GM18909 (cell line): ENCODE results near the gene EPHA1.
"Not testable (repeated sequence)": the region's sequence is repeated elsewhere in the genome, so short reads cannot be mapped to it uniquely, and the experiment has no call there.

Experiments
- ATAC-seq: cut with Tn5 transposase; IDR thresholded peaks from one replicate; pipeline ENCODE4 v1.9.1; 2021; ENCODE audit warnings: mild to moderate bottlenecking; ENCODE audit not compliant: unreplicated experiment, poor library complexity

The EPHA1 gene

GRCh38 chr7:143406002-143406357 is 2.7 kb downstream of the EPHA1 start:
- ATAC-seq, result no peak

- ATAC-seq, result no peak
Observed at GRCh38 chr7:143405173-143406001, 3.3 kb downstream of the EPHA1 start.

GRCh38 chr7:143402233-143402632 is 6.4 kb downstream of the EPHA1 start:
- not testable (repeated sequence) for ATAC-seq

GRCh38 chr7:143401265-143401664 is 7.4 kb downstream of the EPHA1 start:
- ATAC-seq, result no peak

- ATAC-seq, result no peak
Observed at GRCh38 chr7:143399642-143400041, 9.0 kb downstream of the EPHA1 start.

- ATAC-seq, result no peak
Observed at GRCh38 chr7:143399151-143399550, 9.5 kb downstream of the EPHA1 start.

- ATAC-seq, result no peak
Observed at GRCh38 chr7:143398616-143399015, 10.0 kb downstream of the EPHA1 start.

- ATAC-seq, result no peak
Observed at GRCh38 chr7:143397710-143398530, 10.7 kb downstream of the EPHA1 start.

- no peak for ATAC-seq
Observed at GRCh38 chr7:143396625-143397556, 11.8 kb downstream of the EPHA1 start.

- ATAC-seq, result no peak
Observed at GRCh38 chr7:143396182-143396581, 12.5 kb downstream of the EPHA1 start.

GRCh38 chr7:143395187-143396149 is 13.2 kb downstream of the EPHA1 start:
- ATAC-seq, result no peak

- ATAC-seq, result no peak
Observed at GRCh38 chr7:143394777-143395176, 13.9 kb downstream of the EPHA1 start.

- no peak for ATAC-seq
Observed at GRCh38 chr7:143394068-143394467, 14.6 kb downstream of the EPHA1 start.

- ATAC-seq, result no peak
Observed at GRCh38 chr7:143393267-143394041, 15.2 kb downstream of the EPHA1 start.

GRCh38 chr7:143392875-143393266 is 15.8 kb downstream of the EPHA1 start:
- no peak for ATAC-seq

GRCh38 chr7:143392427-143392826 is 16.2 kb downstream of the EPHA1 start:
- ATAC-seq, result not testable (repeated sequence)

GRCh38 chr7:143391462-143392404 is 16.9 kb downstream of the EPHA1 start:
- no peak for ATAC-seq
